NCI-H510A treated with DMSO at 0.1 percent for 48 hours (cell line): Measurements from ENCODE around the gene IGFL1.
"Not testable (repeated sequence)": the region's sequence is repeated elsewhere in the genome, so short reads cannot be mapped to it uniquely, and the experiment has no call there.

Source experiments
- DNase-seq: peaks from one replicate; lab custom pipeline; 2025; lab: John Stamatoyannopoulos, UW

IGFL1 gene

GRCh38 chr19:46270521-46271256 lies 41.1 kb downstream of the IGFL1 start:
- DNase-seq: no peak

DNA sequence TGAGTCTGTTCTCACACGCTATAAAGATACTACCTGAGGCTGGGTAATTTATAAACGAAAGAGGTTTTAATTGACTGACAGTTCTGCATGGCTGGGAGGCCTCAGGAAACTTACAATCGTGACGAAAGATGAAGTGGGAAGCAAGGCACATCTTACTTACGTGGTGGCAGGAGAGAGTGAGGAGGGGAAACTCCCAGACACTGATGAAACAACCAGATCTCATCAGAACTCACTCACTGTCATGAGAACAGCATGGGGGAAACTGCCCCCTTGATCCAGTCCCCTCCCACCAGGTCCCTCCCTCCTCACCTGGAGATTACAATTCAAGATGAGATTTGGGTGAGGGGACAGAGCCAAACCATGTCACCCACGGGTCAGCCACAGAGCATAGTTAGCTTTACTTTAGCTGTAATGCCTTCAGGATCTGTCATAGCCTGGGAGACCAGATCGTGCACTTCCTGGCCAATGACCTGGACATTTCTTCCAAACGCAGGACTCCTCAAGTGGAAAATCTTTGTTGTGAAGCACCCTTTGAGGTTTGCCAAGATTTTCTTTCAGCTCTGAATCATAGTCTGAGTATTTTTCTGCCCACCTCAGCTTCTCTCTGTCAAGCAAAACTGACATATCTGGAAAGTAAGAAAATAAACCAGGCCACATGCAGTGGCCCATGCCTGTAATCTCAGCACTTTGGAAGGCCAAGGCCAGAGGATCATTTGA lies 42.1 kb downstream of the IGFL1 start:
- DNase-seq: no peak

- DNase-seq: not testable (repeated sequence)
Observed at GRCh38 chr19:46273931-46274330, 44.4 kb downstream of the IGFL1 start.

DNA sequence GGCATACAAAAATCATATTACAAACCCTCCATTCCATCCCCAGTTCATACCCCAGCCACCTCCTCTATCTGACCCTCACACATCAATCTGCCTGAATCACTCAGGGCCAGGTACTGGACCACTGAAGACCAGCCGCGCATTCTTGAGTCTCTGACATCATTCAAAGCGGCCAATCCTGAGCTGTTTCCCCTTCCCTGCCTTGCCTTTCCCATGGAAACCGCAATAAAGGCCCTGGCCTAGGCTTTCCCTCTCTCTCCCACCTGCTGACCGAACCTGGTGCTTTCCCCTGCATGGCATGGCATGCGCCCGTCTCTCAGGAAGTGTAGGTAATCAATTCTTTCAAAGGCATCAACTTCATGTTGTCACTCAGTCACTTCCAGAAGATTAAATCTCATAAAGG lies 49.6 kb downstream of the IGFL1 start:
- DNase-seq: no peak
